Nephron progenitor cell (in vitro differentiated cells): ENCODE measurements around the gene TMEM100.

Source experiments
- DNase-seq: peaks from one replicate; pipeline ENCODE4 v3.0.0; 2021
- H3K27ac Mint-ChIP-seq: 2 replicates; pipeline ENCODE4 v1.8.0; 2021; ENCODE audit warnings: mild to moderate bottlenecking, moderate library complexity, mixed read lengths
- H3K27me3 Mint-ChIP-seq: 2 replicates; pipeline ENCODE4 v1.8.0; 2021; ENCODE audit warnings: mild to moderate bottlenecking, low read depth, mixed read lengths; ENCODE audit not compliant: poor library complexity
- H3K36me3 Mint-ChIP-seq: 2 replicates; pipeline ENCODE4 v1.8.0; 2021; ENCODE audit warnings: low read depth, mixed read lengths
- H3K4me1 Mint-ChIP-seq: 2 replicates; pipeline ENCODE4 v1.8.0; 2021; ENCODE audit warnings: mixed read lengths
- H3K4me3 Mint-ChIP-seq: 2 replicates; pipeline ENCODE4 v1.8.0; 2021; ENCODE audit warnings: mild to moderate bottlenecking, moderate library complexity, mixed read lengths
- H3K9me3 Mint-ChIP-seq: 2 replicates; pipeline ENCODE4 v1.8.0; 2021; ENCODE audit warnings: mild to moderate bottlenecking, moderate library complexity, mixed read lengths
- TF ChIP-seq, protein P1 (sequence below): fragments of 200-600 bp; sonication (generic); IDR thresholded peaks from 2 replicates; pipeline ENCODE4 v1.5.0; 2021; ENCODE audit warnings: antibody characterized with exemption

The TMEM100 gene

DNA sequence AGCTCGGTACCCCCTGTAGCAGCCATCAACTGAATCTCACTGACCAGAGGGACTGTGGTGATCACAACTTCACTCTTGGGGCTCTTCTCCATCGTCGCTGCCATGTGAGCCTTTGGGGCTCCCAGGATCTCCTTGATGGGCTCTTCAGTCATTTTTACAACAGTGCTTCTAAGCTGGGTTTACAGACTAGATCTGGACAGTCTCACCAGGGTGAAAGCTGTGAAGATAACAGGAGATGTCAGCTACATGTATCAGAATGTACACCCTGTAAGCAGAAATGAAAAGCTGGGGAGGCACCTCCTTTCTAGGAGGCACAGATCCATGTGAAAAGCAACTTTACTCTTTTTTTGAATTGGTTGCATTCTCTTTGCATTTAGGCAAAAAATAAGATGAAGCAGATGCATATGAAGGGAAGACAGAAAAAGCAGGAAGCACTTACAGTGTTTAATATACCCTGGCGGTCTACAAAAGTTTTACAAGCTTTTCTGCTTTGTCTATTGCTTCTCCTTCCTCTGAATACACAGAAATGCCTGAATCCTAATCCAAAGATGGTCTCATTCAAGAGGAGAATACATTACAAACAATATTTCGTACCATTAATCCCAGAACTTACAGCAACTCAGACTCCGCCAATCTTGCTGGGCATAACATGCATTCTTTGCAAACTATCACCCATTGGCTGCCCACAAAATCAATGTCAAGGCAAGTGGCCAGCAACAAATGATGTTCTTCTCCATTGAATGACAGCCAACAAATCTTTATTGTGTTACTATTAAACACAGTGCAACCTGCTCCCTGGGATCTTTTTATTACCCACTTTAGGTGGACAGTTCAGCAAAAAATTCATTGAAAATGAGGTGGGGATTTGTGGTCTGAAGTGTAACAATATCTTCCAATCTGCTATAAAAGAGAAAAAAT, 1.5 kb downstream of the TMEM100 start:
- TF ChIP-seq, protein P1, sequence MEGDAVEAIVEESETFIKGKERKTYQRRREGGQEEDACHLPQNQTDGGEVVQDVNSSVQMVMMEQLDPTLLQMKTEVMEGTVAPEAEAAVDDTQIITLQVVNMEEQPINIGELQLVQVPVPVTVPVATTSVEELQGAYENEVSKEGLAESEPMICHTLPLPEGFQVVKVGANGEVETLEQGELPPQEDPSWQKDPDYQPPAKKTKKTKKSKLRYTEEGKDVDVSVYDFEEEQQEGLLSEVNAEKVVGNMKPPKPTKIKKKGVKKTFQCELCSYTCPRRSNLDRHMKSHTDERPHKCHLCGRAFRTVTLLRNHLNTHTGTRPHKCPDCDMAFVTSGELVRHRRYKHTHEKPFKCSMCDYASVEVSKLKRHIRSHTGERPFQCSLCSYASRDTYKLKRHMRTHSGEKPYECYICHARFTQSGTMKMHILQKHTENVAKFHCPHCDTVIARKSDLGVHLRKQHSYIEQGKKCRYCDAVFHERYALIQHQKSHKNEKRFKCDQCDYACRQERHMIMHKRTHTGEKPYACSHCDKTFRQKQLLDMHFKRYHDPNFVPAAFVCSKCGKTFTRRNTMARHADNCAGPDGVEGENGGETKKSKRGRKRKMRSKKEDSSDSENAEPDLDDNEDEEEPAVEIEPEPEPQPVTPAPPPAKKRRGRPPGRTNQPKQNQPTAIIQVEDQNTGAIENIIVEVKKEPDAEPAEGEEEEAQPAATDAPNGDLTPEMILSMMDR = no peak
- H3K36me3 Mint-ChIP-seq = no peaks in the 10 kb centered on the region
- H3K27ac Mint-ChIP-seq = no peak overlapping the region
- no peaks in the 10 kb centered on the region for H3K9me3 Mint-ChIP-seq
- peak overlapping the region; percentile 28 for H3K4me3 Mint-ChIP-seq
- peaks cover 2% of the 10 kb centered on the region for H3K27me3 Mint-ChIP-seq
- no peak for DNase-seq
- peaks cover 77% of the 10 kb centered on the region for H3K4me1 Mint-ChIP-seq

DNA sequence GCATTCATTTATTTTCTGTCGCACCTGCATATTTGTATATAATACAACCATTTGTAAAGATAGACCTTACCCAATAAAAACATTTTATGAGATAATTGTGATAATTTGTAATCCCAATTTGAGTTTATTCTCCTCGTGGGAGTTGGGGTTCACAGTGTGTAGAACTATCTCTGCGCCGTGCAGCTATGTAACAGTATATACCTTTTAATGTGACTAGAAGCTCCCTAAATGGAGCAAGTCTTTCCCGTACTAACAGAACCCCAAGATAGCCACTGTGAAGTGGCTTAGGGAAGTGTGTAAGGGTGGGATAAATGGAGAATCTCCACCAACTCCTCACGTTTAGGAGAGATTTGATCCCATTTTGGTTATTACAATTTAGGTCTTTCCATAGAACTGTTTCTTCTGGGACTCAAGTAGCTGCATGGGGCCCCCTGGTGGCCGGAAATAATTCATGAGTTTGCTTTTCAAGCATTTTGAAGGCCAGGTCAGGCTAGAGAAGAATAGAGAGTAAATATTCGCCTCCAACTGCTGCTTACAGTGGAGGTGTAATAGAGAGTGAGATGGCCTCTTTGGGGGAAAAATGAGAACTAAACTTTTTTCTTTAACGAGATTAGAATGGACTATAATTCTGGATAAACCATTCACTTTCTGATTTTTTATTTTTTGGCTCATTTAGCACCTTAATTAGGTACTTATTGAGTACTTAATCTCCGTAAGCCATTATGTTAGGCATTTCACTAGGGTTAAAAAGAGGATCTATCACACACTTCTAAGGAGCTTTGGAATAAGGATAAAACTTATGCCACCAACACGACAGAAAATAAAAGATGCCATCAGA, 4.5 kb downstream of the TMEM100 start:
- peak; percentile 83 for DNase-seq
- TF ChIP-seq, protein P1 = peak; percentile 84
- peaks cover 2% of the 10 kb centered on the region for H3K27me3 Mint-ChIP-seq
- H3K4me3 Mint-ChIP-seq = no peak overlapping the region
- H3K9me3 Mint-ChIP-seq = peaks cover 4% of the 10 kb centered on the region
- no peaks in the 10 kb centered on the region for H3K36me3 Mint-ChIP-seq
- H3K4me1 Mint-ChIP-seq = peaks cover 46% of the 10 kb centered on the region
- peak overlapping the region; percentile 10 for H3K27ac Mint-ChIP-seq

DNA sequence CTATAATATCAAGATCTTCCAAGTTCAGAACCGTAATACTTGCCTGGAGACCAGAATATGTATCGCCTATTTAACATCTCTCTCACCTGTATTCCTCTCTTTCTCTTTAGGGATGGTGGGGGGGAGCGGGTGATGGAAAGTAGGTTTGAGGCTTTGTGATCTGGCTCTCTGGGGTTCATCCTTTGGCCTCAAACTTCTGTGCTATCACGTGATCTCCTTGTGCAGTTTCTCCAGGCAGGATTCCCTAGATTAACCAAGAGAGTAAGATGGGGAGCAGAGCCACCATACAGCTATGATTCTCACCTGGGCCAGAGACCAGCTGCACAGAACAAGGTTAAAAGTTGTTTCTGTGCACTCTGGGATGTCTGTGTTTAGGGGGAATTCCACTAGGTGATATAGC, 5.2 kb downstream of the TMEM100 start:
- Mint-ChIP-seq H3K27me3 (peaks cover 2% of the 10 kb centered on the region), H3K4me1 (peaks cover 40% of the 10 kb centered on the region), H3K27ac (no peak overlapping the region), H3K4me3 (no peak overlapping the region), H3K36me3 (no peaks in the 10 kb centered on the region), H3K9me3 (peaks cover 4% of the 10 kb centered on the region)
- DNase-seq = no peak
- TF ChIP-seq, protein P1 = no peak

DNA sequence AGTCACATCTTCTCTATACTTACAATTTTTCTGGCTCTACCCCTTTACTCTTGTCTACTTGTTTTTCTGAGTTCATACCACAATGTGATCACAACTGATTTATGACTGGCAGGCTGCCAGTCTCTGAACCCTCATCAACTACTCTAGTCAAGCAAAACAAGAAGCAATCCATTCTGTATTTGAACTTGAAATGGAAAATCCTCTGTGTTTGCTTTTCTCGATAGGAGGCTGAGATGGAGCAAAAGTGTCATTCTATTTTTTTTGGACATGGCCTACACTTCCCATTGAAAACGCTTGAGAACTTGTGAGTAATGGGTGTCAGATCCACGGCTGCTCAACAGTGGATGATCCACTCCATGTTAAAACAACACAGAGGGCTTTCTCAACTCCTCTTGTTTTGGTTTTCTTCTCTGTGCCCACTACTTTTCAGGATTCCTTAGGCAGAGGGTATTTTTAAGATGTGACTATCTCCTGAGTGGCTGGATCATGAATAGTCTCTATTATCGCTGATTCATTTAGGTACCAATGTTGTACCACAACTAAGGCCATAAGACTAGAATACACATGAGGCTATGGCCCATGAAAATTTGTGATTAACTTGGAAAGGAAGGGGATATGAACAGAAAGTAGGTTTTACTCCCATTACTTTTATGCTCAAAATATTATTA, 11.7 kb downstream of the TMEM100 start:
- Mint-ChIP-seq H3K27me3 (no peaks in the 10 kb centered on the region), H3K4me3 (no peak overlapping the region), H3K9me3 (peaks cover 4% of the 10 kb centered on the region), H3K27ac (no peak overlapping the region), H3K4me1 (peaks cover 41% of the 10 kb centered on the region), H3K36me3 (no peaks in the 10 kb centered on the region)
- TF ChIP-seq, protein P1 = no peak
- no peak for DNase-seq

DNA sequence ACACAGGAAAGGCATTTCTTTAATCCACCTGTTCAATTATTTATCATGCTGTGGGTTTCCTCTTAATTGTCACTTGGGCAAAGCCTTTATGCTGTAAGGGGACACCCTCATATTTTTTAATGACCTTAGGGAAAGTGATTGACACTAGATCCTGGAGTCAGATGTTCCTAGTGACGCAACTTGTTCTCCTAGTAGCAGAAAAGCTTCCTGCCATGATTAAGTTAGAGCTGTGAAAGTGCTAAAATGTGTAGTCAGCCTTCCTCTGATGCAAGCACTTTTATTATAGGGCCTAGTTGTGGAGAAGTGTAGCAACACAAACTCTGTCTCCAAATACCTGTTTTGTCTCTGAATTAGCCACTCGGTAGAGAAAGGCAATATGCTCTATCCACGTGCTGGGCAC, 12.3 kb downstream of the TMEM100 start:
- Mint-ChIP-seq H3K4me3 (no peak overlapping the region), H3K9me3 (no peaks in the 10 kb centered on the region), H3K4me1 (peaks cover 45% of the 10 kb centered on the region), H3K27ac (no peak overlapping the region), H3K36me3 (no peaks in the 10 kb centered on the region), H3K27me3 (no peaks in the 10 kb centered on the region)
- TF ChIP-seq, protein P1 = no peak
- no peak for DNase-seq
